ENCODE measurements around the gene MX1.

GRCh38 chr21:41429305-41429704 lies 3.3 kb downstream of the MX1 start:
- TF ChIP-seq POLR2A (IDR thresholded peaks at IDR 0.05; ENCODE audit: low read length) (no peak), GATA1 (IDR thresholded peaks at IDR 0.05; ENCODE audit: low read depth, low read length) (no peak)

Data from erythroblast (primary cell).